Measurements from ENCODE around the gene FAM222A.

FAM222A gene

DNA sequence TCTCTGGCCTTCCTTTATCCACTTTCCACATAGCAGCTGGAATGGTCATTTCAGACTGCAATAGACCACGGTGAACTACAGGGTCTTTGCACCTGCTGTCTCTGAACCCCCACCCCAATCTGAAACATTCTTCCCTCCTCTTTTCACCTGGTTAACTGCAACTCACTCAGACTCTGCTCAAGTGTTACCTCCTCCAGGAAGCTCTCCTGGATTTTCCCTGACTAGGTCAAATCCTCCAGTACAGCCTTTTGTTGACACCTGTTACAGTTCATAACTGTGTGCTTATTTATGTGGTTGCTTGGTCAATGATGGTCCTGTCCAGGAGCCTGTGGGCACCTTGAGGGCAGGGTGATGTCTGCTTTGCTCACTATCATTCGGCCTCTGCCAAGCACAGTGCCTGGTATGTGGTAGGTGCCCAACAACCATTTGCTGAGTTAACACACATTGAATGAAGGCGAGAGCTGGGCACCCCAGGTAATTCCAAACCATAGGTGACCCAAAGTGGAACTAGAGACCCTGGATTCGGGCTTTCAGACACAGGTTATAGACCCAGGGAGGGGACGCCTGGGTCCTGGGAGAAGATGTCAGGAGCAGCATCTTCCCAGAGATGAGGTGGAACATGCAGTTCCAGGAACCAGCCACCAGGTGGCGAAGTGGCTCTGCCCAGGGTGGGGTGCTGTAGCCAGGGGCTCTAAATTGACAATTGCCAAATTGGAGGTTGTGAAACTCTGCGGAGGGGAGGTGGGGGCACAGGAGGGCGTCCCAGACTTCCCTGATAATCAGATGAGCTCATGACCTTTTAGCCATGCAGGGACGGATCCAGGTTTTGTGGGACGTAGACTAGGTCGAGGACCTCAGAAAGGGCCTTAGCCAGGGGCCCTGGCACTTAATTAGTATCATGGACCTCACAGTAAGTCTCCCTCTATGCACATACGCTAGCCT lies 91.5 kb downstream of the FAM222A start:
- peak; percentile 60 for DNase-seq

DNA sequence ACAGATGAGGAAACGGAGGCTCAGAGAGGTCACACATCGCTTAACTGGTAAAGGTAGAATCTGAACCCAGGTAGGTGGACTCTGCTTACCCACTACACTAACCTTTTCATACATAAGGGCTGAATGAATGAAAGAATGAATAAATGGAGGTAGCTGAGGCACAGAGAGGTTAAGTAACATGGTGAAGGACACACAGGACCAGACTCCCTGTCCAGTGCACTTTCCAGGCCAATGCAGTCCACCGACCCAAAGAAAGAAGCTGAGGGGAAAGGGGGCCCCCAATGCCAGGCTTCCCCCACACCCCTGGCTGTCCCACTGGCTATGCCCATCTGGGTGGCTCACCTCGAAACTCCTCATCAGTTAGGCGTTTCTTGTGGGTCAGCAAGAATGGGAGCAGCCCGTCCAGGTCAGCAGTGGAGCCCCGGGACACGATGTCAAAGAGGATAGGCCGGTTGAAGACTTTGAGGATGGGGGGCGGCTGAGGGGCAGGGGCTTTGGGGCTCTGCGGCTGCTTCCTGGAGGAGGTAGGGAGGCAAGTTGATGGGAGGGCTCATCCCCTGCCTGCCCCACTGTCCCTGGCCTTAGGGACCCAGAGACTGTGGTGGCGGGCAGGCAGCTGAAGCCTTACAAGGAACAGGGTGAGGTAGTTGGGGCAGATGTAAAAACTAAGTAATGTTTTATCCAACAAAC lies 94.5 kb downstream of the FAM222A start:
- no peak for DNase-seq

GRCh38 chr12:109808876-109809646 lies 95.4 kb downstream of the FAM222A start:
- DNase-seq, result no peak

DNA sequence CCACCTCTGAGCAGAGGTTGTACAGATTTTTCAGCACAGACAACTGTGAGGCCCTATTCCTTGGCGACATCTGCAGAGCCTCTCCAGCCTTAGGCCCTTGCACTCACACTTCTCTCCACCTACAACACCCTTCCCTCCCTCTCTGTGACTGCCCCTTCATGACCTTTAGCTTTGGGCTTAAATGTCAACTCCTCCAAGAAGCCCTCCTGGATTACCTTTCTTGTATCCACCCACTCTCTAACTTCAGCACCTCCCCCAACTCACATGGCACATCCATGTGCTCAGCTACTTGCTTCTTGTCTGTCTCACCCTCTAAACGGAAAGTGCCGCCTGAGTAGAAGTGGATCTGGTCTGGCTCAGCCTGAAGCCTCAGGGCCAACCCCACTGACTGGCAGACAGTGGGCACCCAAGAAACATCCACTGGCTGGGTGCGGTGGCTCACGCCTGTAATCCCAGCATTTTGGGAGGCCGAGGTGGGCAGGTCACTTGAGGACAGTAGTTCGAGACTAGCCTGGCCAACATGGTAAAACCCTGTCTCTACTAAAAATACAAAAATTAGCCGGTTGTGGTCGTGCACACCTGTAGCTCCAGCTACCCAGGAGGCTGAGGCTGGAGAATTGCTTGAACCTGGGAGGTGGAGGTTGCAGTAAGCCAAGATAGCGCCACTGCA lies 97.5 kb downstream of the FAM222A start:
- no peak for DNase-seq

DNA sequence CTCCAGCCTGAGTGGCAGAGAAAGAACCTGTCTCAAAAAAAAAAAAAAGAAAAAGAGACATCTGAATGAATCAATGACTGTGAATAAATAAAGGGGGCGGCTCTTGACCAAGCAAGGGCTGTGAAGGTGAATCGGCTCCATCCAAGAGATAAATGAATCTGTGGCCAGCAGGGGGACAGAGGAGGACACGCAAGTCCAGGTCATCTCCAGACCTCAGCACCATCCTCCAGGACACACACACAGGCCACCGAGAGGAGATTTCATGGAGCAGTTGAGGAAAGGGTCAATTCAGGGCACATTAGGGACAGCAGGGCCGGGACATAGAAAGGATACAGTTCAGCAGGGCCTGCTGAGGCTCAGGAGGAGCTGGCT lies 98.0 kb downstream of the FAM222A start:
- DNase-seq, result no peak

GRCh38 chr12:109813810-109814416 lies 100.3 kb downstream of the FAM222A start:
- no peak for DNase-seq

- DNase-seq, result no peak
Measured at GRCh38 chr12:109814600-109815150, 101.0 kb downstream of the FAM222A start.

GRCh38 chr12:109815225-109815624 lies 101.6 kb downstream of the FAM222A start:
- no peak for DNase-seq

DNA sequence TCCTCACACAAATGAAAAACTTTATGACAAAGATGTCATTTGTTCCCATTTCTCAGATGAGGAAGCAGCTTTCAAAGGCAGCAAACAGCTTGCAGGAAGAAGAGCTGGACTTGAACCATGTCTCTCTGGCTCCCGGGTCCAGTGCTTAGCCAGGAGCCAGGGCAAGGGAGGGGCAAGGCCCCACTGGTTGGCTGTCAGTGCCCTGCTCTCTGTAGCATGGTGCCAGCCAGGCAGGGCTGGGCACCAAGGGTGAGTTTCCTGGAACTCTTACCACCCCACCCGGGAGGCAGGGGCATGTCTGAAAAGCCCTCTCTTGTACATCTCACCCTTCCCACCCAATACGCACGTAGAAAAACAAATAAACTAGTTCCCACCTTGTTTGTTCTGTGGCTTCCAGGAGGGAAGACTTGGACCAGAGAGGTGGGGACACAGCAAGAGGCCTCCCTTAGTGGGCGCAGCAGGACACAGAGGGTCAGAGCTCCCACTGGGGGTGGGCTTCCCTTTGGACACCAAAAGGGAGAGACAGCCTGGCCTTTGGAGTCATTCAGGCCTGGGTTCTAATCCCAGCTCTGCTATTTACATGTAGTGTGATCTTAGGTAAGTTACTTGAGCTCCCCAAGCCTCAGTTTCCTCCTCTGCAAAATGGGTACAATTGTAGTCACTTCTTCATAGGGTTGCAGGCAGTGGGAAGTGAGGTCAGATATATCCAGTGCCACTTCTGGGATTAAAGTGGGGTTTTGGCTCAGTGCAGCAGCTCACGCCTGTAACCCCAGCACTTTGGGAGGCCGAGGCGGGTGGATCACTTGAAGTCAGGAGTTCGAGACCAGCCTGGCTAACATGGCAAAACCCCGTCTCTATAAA lies 102.4 kb downstream of the FAM222A start:
- DNase-seq, result no peak

DNA sequence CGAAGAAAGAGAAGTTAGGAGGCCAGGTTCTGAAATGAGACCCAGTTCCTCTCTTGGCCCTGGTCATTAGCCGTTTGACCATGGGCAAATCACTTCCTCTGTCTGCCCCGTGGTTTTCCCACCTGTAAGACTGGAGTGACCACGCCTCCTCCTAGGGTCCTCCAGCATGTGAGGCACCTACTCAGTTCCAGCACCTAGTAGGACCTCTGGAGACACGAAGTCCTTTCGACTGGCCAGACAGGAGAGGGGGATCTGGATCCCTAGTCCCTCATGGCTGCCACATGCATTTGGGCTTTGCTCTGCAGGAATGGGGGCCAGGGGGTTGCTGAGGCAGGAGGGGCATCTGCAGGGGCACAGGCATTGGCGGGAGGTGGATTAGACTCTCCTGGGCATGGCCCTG lies 103.2 kb downstream of the FAM222A start:
- no peak for DNase-seq

DNA sequence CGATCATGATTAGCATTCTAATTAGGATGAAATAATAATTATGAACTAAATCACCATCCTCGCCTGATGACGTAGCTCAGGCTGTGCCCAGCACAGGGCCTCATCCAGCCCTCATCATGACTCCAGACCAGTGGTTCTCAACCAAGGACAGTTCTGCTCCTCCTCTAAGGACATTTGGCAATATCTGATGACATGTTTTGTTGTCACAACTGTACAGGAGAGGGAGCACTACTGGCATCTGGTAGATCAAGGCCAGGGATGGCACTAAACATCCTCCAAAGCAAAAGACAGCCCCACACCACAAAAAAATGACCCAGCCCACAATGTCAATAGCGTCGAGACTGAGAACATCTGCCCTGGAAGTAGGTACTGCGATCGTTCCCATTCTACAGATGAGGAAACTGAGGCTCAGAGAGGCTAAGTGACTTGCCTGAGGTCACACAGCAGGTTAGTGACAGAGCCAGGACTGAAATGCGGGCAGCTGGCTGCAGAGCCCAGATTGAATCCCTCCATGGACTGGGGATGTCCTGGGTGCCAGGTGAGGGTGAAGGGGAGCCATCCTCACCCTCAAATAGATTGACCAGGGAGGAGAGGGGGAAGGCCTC lies 104.1 kb downstream of the FAM222A start:
- DNase-seq, result no peak

DNA sequence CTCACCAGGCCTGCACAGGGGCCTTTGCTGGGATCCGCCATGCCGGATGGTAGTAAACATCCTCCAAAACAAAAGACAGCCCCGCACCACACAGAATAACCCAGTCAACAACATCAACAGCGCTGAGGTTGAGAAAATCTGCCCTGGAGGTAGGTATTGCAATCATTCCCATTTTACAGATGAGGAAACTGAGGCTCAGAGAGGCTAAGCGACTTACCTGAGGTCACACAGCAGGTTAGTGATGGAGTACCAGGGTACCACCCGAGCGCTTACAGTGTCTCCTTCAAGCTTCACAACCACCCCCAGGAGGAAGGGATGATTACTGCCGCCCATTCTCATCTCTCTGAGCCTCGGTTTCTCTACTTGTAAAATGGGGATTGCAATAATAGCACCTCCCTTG lies 104.6 kb downstream of the FAM222A start:
- DNase-seq, result no peak

GRCh38 chr12:109818905-109819500 lies 105.4 kb downstream of the FAM222A start:
- DNase-seq, result peak; percentile 8
